ENCODE results near the gene CCDC33.

GRCh38 chr15:74227968-74228722 lies 8.0 kb upstream of the CCDC33 start:
- no peak for TF ChIP-seq EZH2phosphoT487 (IDR thresholded peaks at IDR 0.05; ENCODE audit: insufficient read depth, low read depth)
- no peak for TF ChIP-seq EZH2 (IDR thresholded peaks at IDR 0.05; ENCODE audit: insufficient read depth, poor library complexity, severe bottlenecking)
